HG02840 (cell line): ENCODE results near the gene SSNA1.

ENCODE experiments used
- ATAC-seq: cut with Tn5 transposase; IDR thresholded peaks from one replicate; pipeline ENCODE4 v1.9.1; 2021; ENCODE audit warnings: mild to moderate bottlenecking, moderate library complexity, moderate number of reproducible peaks; ENCODE audit not compliant: unreplicated experiment, low FRiP score

SSNA1 gene, protein sequence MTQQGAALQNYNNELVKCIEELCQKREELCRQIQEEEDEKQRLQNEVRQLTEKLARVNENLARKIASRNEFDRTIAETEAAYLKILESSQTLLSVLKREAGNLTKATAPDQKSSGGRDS

DNA sequence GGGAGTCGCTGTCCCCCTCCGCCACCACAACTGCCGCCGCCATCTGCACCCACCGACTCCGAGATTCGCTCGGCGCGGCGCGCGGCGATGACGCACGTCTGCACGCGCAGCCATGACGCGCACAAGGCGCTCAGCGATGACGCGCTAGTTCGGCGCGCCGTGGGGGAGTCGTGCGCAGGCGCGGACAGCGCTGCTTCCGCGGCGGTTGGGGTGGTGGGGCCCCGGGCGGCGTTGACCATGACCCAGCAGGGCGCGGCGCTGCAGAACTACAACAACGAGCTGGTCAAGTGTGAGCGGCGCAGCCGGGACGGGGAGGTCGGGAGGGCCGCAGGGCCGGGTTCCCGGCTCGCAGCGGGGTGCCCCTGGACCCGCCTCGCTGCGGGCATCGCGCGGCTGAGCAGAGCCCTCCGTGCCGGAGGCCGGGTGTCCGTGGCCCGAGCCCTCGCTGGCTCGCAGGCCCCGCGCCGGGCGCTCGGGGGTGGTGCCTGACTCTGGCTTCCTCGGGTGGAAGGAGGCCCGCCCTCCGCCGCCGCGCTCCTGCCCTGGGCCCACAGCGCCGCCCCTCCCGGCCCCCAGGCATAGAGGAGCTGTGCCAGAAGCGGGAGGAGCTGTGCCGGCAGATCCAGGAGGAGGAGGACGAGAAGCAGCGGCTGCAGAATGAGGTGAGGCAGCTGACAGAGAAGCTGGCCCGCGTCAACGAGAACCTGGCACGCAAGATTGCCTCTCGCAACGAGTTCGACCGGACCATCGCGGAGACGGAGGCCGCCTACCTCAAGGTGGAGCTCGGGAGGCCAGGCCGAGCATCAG lies at the start of gene SSNA1, which contains the start of gene ANAPC2:
Gene SSNA1, plus strand, starts transcription at position 187 of the 807 bp plus-strand sequence. Its CDS starts 51 bp downstream, at position 238.
Gene ANAPC2, minus strand, starts transcription at position 71 of the 807 bp plus-strand sequence. Its CDS starts 28 bp downstream, at position 43.
- ATAC-seq, result peak; percentile 78

DNA sequence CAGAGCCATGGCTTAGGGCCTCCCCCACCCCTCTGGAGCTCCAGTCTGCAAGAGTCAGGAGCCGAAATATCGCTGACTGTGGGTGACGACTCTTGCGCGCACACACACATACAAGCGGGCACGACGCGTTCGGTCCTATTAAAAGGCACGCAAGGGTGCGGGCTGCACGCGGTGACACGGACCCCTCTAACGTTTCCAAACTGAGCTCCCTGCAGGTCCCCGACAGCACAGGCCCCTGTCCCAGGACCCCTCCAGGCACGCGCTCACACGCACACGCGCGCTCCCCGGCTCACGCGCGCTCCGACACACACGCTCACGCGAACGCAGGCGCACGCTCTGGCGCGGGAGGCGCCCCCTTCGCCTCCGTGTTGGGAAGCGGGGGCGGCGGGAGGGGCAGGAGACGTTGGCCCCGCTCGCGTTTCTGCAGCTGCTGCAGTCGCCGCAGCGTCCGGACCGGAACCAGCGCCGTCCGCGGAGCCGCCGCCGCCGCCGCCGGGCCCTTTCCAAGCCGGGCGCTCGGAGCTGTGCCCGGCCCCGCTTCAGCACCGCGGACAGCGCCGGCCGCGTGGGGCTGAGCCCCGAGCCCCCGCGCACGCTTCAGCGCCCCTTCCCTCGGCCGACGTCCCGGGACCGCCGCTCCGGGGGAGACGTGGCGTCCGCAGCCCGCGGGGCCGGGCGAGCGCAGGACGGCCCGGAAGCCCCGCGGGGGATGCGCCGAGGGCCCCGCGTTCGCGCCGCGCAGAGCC lies 49.6 kb upstream of the SSNA1 start, which contains the start of gene GRIN1:
Gene GRIN1, plus strand, starts transcription at position 433 of the 746 bp plus-strand sequence. CDS start 333 bp downstream, outside the sequence.
- no peak for ATAC-seq

DNA sequence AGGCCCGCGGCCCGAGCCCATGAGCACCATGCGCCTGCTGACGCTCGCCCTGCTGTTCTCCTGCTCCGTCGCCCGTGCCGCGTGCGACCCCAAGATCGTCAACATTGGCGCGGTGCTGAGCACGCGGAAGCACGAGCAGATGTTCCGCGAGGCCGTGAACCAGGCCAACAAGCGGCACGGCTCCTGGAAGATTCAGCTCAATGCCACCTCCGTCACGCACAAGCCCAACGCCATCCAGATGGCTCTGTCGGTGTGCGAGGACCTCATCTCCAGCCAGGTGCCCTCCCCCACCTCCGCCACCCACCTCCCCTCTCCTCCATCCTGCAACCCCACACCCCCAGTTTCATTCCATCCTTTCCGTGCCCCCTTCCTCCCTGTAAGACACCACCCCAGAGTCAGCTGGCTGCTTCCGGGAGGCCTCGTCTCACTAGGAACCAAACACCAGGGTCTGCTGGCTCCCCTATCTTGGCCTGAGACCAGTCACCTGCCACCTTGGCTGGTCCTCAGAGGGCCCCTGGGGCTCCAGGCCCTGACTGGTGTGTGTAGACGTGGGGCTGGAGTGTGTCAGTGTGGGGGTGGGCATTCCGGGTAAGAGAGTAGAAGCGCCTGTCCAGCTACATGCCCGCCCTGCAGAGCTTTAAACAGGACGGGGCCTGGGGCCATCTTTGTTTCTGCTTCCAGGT lies 48.9 kb upstream of the SSNA1 start:
- ATAC-seq, result no peak

DNA sequence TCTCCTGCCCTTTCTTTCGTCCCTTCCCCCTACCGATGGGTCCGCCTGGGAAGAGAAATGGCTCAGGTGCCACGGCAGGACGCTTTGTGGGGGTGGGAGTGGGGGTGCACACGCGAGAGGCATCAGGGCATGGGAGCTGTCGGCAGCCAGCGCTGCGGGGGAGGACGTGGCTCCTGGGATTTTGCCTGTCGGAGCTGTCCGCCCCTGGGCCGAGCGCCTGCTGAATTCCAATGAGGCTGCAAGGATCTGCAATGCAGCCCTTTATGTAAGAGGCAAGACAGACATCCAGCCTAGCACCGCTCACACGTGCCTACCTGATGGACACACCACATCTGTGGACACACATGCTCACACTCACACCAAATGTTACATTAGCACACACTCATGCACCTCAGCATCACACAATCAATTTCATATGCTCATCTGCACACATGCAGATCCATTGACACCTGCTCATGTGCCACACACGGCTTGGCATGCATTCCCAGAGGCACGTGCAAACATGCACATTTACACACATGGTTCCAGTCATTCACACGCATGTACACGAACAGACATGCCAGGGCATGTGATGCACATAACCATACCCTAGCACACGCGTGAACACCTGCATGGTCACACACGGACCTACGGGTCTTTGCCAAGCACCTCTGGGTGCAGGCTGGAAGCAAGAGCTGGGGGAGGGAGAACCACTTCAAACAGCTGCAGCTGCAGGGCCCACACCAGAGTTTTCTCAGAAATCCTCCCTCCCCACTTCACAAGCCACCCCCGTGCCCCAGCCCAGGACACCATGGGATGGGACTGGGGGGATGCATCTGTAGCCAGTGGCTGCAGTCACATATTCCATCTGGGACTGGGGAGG lies 48.1 kb upstream of the SSNA1 start:
- no peak for ATAC-seq

DNA sequence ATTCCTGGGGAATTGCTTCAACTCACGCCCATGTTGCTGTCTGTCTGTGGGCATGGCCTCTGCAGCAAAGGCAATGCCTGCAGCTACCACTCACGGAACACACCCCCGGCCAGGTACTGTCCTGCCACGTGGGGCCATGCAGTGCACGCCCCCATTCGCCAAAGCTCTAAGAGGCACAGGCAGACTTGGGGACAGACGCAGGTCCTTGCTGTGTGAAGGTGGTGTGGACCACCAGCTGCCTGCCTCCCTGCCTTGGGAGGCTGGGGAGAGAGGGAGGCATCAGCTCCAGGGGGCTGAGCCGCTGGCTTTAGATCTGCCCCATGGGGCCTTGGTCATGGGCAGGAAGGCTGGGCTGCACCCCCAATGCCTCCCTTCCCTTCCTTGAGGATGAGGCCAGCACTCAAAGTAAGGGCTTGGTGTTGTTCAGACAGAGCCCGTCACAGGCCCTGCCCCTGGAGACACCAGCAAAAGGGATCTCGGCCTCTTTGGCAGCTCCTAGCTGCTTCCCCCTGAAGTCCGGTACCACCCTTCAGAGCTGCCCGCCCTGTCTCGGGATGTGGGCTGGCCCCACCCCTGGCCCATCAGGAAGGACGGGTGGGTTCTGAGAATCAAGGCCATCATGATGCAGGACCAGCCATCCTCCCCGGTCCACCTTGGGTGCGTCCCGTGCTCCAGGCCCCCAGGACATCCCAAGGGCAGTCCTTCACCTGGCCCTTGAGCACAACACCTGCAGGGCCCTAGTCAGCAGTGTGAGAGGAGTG lies 47.2 kb upstream of the SSNA1 start:
- no peak for ATAC-seq

DNA sequence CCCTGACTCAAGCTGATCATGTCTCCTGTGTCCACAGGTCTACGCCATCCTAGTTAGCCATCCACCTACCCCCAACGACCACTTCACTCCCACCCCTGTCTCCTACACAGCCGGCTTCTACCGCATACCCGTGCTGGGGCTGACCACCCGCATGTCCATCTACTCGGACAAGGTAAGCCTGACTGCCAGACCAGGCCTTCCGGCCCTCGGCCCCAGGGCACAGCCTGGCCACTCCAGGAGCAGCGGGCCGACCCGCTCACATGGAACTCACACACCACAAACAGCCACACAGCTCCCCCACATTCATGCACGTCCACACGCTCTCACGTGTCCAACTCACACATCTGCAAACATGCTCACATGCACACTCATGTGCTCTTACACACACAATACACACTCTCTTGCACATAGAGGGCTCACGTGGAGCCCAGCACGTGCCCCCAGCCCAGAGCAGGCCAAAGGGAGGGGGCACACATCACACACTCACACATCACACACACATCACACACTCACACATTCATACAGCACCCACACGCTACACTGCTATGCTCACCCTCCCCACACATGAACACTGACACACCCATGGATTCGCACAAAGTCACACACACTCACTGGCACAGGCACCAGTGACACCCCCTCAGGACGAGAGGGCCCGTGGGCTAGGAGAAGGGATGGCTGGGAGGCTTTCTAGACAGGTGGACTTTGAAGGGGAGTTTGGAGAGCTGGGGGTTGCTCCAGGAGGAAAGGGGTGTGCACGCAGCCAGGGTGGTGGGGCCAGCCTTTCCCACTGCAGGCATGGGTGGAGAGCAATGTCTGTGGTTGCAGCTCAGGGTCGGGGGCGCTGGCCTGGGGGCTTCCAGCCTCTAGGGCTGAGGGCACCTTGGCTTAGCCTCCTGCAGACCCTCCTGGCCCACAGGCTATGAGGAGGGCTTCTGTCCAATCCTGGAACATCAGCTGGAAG lies 46.2 kb upstream of the SSNA1 start:
- no peak for ATAC-seq

DNA sequence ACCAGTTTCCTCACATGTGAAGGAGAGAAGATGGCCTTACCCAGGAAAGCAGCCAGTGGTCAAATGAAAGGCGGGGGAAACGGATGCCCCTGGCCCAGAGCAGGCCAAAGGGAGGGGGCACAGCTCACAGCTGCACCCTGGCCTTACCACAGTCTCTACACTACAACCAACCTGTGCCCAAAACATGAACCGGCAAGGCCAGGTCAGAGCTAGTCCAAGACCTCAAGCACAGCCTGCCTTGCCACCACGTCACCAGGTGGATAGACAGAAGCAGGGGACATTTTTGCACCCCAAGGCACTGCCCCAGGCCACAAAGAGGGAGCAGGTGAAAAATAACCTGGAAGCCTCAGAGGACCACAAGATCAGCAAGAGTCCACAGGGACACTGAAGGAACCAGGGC lies 45.0 kb upstream of the SSNA1 start:
- ATAC-seq, result no peak

DNA sequence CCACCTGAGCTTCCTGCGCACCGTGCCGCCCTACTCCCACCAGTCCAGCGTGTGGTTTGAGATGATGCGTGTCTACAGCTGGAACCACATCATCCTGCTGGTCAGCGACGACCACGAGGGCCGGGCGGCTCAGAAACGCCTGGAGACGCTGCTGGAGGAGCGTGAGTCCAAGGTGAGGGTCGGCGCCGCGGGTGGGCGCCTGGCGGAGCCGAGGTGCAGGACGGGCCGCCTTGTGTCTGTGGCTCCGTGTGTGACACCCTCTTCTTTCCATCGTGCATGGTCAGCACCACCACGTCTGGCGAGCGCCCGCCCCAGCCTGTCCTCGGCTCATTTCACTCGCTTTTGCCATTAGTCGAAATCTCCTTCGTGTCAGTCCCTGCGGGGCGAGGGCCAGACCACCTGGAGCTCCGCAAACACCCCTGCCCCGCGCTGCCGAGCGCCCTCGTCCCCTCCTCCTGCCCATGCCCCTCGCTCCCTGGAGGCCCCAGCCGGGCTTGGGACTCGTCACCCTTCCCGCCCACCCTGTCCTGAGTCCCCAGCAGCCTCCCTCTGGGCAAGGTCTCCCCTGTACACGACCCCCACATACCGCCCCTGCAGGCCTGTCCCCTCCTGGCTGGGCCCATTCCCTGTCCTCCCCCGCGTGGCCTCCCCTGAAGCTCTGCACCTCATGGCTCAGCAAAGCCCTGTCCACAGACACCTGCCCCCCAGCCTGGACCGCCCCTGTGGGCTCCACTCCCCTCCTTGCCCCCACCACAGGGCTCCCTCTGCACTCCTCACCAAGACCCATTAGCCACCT lies 42.5 kb upstream of the SSNA1 start:
- no peak for ATAC-seq

DNA sequence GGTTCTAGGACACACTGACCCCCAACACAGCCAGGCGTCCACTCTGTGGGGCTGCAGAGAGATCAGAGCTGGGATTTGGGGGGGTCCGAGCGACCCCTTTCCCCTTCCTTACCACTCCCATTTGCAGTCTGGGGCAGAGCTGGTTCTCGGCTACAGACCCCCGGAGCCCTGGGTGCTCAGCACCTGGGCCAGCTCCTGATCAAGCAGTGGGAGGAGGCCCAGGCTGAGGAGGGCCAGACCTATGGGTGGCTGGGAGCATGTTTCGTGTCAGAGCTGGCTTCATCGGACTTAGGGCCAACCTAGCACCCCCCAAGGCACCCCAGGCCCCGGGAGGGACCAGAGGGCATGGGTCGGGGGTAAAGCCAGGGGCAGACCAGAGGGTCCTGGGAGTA lies 42.0 kb upstream of the SSNA1 start:
- ATAC-seq, result no peak

DNA sequence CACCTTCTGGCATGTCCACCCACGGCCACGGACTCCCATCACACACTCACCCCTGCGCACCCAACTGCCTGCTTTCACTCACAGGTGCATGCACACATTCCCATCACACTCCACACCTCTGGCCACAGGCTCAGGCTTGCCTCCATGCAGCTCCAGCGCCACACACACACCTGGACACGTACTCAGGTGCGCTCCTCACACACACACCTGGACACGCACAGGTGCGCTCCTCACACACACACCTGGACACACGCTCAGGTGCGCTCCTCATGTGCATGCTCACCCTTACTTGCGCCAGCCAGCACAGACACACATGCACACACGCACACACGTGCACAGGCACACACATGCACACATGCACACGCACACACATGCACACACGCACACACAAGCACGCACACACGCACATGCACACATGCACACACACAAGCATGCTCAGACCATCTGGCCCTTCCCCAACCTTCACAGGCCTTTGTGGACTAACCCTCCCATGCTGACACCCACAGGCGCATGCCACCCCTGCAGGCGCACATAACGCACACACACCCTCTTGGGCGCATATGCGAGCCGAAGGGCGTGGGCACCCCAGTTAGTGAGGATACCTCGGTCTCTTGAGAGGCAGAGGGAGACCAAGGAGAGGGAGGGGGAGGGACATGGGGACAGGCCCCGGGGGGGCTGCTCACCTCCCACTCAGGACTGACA lies 41.2 kb upstream of the SSNA1 start:
- no peak for ATAC-seq

DNA sequence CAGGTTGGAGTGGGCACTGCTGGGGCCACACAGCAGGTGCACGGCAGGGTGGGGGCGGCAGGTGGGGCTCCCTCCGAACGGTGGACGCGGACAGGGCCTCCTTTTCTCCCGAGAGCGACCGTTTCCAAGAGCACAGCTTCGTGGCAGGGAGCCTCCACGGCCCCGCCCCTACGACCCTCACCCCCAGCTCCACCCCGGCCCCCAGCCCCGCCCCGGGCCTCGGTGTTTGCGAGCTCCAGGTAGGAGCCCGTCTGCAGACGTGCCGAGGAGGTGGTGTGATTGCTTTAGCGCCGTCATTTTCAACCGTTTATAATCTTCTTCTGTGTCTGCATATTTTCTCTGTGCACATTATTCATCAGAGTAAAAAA lies 40.7 kb upstream of the SSNA1 start:
- ATAC-seq, result no peak

DNA sequence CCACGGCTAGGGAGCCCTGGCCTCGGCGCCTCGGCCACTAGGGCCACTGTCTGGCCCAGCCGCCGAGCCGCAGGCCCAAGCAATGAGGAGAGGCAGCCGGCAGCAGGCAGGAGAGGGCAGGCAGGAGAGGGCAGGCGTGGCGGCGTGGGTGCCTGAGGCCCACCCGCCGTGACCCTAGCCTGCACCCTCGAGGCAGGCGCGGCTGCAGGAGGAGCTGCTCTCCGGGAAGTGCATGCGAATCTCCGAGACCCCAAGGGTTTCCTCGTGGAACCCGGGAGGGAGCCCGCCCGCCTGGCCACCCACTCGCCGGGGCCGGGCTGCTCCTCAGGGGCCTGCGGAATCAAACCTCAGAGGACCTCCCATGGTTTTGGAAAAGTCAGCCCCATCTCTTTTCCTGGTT lies 40.2 kb upstream of the SSNA1 start:
- no peak for ATAC-seq

DNA sequence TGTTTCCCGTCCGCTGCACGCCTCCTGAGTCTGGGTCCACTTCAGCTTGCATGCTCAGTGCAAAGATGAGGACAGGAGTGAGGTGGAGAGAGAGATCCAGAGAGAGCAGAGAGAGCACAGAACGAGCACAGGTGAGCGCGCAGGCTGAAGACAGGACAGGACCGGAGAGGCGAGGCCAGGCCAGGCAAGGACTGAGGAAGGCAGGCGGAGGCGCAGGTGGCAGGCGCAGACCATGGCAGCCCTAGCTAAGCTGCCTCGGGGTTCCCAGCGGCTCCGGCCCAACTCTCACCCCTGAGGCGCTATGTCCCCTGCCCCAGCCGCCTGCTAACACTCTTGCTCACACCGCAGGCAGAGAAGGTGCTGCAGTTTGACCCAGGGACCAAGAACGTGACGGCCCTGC lies 39.8 kb upstream of the SSNA1 start:
- ATAC-seq, result no peak

DNA sequence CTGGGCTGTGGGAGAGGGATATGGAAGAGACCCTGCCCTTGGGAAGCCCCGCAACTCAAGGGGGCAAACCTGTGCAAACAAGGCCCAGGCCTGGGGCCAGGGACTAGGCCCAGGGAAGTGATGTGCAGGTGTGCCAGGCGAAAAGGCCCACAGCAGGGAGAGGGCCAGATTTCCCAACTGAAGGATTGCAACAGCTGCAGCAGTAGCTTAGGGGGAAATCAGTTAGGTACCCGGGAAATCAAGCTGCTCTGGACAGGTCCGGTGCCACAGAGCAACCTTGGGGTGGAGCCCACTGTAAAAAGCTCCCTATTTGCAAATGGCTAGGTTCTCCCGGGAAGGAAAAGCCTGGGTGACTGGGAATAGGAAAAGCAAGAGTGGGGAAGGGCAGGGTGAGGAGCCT lies 39.1 kb upstream of the SSNA1 start:
- ATAC-seq, result no peak

DNA sequence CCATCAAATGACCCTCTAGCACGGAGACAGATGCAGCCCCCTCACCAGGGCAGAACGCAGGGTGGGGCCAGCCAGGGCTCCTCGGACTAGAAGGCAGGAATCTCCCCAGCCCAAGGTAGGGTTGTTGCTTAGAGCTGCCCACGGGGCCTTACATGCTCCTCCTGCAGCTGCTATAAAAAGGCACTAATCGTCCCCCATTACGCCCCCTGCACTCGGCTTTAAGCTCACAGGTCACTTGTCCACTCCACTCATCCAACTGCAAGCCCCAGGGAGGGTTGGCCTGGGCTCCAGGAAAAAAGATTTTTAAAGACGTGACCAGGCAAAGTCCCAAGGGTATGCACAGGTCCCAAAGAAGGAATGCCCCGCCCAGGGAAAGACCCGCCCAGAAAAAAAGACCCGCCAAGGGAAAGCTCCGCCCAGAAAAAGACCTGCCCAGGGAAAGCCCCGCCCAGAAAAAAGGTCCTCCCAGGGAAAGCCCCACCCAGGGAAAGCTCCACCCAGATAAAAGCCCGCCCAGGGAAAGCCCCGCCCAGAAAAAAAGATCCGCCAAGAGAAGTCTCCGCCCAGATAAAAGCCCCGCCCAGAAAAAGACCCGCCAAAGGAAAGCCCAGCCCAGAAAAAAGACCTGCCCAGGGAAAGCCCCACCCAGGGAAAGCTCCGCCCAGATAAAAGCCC lies 38.4 kb upstream of the SSNA1 start:
- ATAC-seq, result no peak
